Gastroesophageal sphincter (tissue), 4 donors: ENCODE data around the gene OASL. TPM values are rescaled to one million over a fixed set of nuclear protein-coding genes. Genes with fewer than 3 reads are reported as not detected.

Experiments
- ATAC-seq: fragments of 150-250 bp; one replicate; pipeline ENCODE4 v1.9.1; 2016; ENCODE audit warnings: mild to moderate bottlenecking, moderate library complexity
- H3K27ac ChIP-seq, 4 donors: fragments of 200-600 bp; sonication (generic) in 3 of 4; 1 replicate in 3 of 4; 2 replicates in 1 of 4; pipeline ENCODE4 v1.5.1; 2016 to 2019
- H3K27me3 ChIP-seq: fragments of 200-600 bp; sonication (generic); one replicate; pipeline ENCODE4 v1.5.1; 2019
- H3K36me3 ChIP-seq, 2 donors: fragments of 200-600 bp; sonication (generic); one replicate each; pipeline ENCODE4 v1.5.1; 2019; ENCODE audit warnings: control low read depth in 1 of 2
- H3K4me1 ChIP-seq, 3 donors: fragments of 200-600 bp; sonication (generic); 1 replicate in 2 of 3; 2 replicates in 1 of 3; pipeline ENCODE4 v1.5.1; 2016 to 2019; ENCODE audit warnings: control low read depth in 2 of 3
- H3K4me3 ChIP-seq, 2 donors: fragments of 200-600 bp; sonication (generic); one replicate each; pipeline ENCODE4 v1.5.1; 2019; ENCODE audit warnings: mild to moderate bottlenecking in 1 of 2, moderate library complexity in 1 of 2
- H3K9me3 ChIP-seq, 3 donors: fragments of 200-600 bp; sonication (generic); one replicate each; pipeline ENCODE4 v1.5.1; 2017 to 2019; ENCODE audit warnings: control low read depth in 2 of 3
- CTCF ChIP-seq, 4 experiments: fragments of 200-600 bp in 2 of 4; fragments of 450-650 bp in 2 of 4; sonication (generic) in 1 of 4; IDR thresholded peaks; one replicate each; pipeline ENCODE4 v1.5.1; 2017 to 2019; ENCODE audit warnings: antibody characterized with exemption in 4 of 4, mild to moderate bottlenecking in 2 of 4, moderate library complexity in 2 of 4
- EP300 ChIP-seq: sonication (generic); formaldehyde crosslinking; IDR thresholded peaks from one replicate; pipeline ENCODE4 v1.6.1; 2017; ENCODE audit warnings: antibody characterized with exemption, mild to moderate bottlenecking
- POLR2A ChIP-seq, 2 donors: fragments of 450-650 bp; IDR thresholded peaks; one replicate each; pipeline ENCODE4 v1.6.1; 2017; ENCODE audit warnings: antibody characterized with exemption in 2 of 2, mild to moderate bottlenecking in 2 of 2, moderate library complexity in 1 of 2
- POLR2AphosphoS5 ChIP-seq: sonication (generic); formaldehyde crosslinking; IDR thresholded peaks from one replicate; pipeline ENCODE4 v1.6.1; 2017; ENCODE audit warnings: antibody characterized with exemption
- WGBS, 2 donors: methylation state at CpG; one replicate each; pipeline ENCODE4 v1.1.5; 2018; ENCODE audit warnings: low coverage in 1 of 2; 5-methylcytosine and 5-hydroxymethylcytosine counted together
- total RNA-seq, 4 donors: library from RNA; depleted of rRNA; stranded (reverse); fragments of >200 nt; gene quantifications; one replicate each; pipeline ENCODE4 v1.1.0, GENCODE V29; 2016

The OASL gene
- total RNA-seq, 4 donors from 2014 or later = 0.31 to 3.0 (median 0.38) TPM

GRCh38 chr12:120979862-120980696, 59.0 kb downstream of the OASL start:
- Histone ChIP-seq H3K4me1 (peaks cover 0 to 15% (median 0%) of the 10 kb centered on the region in 3 donors), H3K4me3 (no peak overlapping the region), H3K36me3 (no peaks in the 10 kb centered on the region), H3K9me3 (no peaks in the 10 kb centered on the region), H3K27ac (no peak overlapping the region), H3K27me3 (no peaks in the 10 kb centered on the region)
- WGBS, 2 donors = 73 to 75% methylated on average over 2 of the region's 11 CpGs
- no peak for ATAC-seq
- TF ChIP-seq CTCF (IDR thresholded peaks at IDR 0.05) (no peak), POLR2AphosphoS5 (no peak), EP300 (no peak), POLR2A (IDR thresholded peaks at IDR 0.05) (no peak)

GRCh38 chr12:120979220-120979861, 59.7 kb downstream of the OASL start:
- WGBS, 2 donors = 88 to 92% methylated on average over 7 to 8 of the region's 10 CpGs
- TF ChIP-seq EP300 = no peak
- TF ChIP-seq CTCF (IDR thresholded peaks at IDR 0.05) = no peak
- no peak for TF ChIP-seq POLR2A (IDR thresholded peaks at IDR 0.05)
- no peak for TF ChIP-seq POLR2AphosphoS5
- no peaks in the 10 kb centered on the region for H3K36me3 ChIP-seq
- no peak for ATAC-seq
- H3K27ac ChIP-seq = no peak overlapping the region
- H3K4me1 ChIP-seq = peaks cover 0 to 15% (median 0%) of the 10 kb centered on the region in 3 donors
- no peaks in the 10 kb centered on the region for H3K27me3 ChIP-seq
- H3K9me3 ChIP-seq = no peaks in the 10 kb centered on the region
- no peak overlapping the region for H3K4me3 ChIP-seq

GRCh38 chr12:120978296-120979219, 60.5 kb downstream of the OASL start, which contains the start of gene HNF1A:
HNF1A (plus strand) TSS chr12:120978543; CDS start chr12:120978769, 226 bp downstream.
- no peaks in the 10 kb centered on the region for H3K27me3 ChIP-seq
- WGBS, 2 donors = 80% methylated on average over 7 of the region's 40 CpGs; no CpG with 5 or more reads in 1 of the 2 donors
- H3K27ac ChIP-seq = peak within 1 kb of the TSS in 2 of 4 donors; percentile 52 to 66
- no peaks in the 10 kb centered on the region for H3K36me3 ChIP-seq
- no peak for TF ChIP-seq CTCF (IDR thresholded peaks at IDR 0.05)
- ATAC-seq = peak; percentile 46
- peak within 1 kb of the TSS in 1 of 2 donors; percentile 23 for H3K4me3 ChIP-seq
- H3K9me3 ChIP-seq = no peaks in the 10 kb centered on the region
- H3K4me1 ChIP-seq = peaks cover 0 to 15% (median 0%) of the 10 kb centered on the region in 3 donors

GRCh38 chr12:120977531-120978295, 61.3 kb downstream of the OASL start:
- no peak overlapping the region for H3K4me3 ChIP-seq
- H3K27me3 ChIP-seq = no peaks in the 10 kb centered on the region
- TF ChIP-seq EP300 (no peak), POLR2AphosphoS5 (no peak), POLR2A (IDR thresholded peaks at IDR 0.05) (no peak), CTCF (IDR thresholded peaks at IDR 0.05) (no peak)
- 93% methylated on average over 7 of the region's 14 CpGs; no CpG with 5 or more reads in 1 of the 2 donors for WGBS, 2 donors
- no peaks in the 10 kb centered on the region for H3K9me3 ChIP-seq
- peak overlapping the region in 2 of 4 donors; percentile 52 to 66 for H3K27ac ChIP-seq
- ATAC-seq = no peak
- H3K36me3 ChIP-seq = no peaks in the 10 kb centered on the region
- peaks cover 0 to 15% (median 0%) of the 10 kb centered on the region in 3 donors for H3K4me1 ChIP-seq
